ENCODE results near the gene NFATC1. TPM values are rescaled to one million over a fixed set of nuclear protein-coding genes. Genes with fewer than 3 reads are reported as not detected.

Gene NFATC1
- total and polyA plus RNA-seq, 5 donors from 2014 or later: 13.1 to 64.7 (median 19.8) TPM

GRCh38 chr18:79452190-79452990, 56.7 kb downstream of the NFATC1 start:
- ATAC-seq (ENCODE audit: low read depth in 2 of 2) (no peak), DNase-seq (no peak)
- Histone ChIP-seq H3K27ac (ENCODE audit: insufficient read depth, low read length, poor library complexity, severe bottlenecking) (no peak overlapping the region), H3K4me1 (ENCODE audit: control insufficient read depth, insufficient read depth, low read length, poor library complexity, severe bottlenecking) (no peaks in the 10 kb centered on the region), H3K4me3 (ENCODE audit: low read depth, low read length) (no peak overlapping the region), H3K36me3 (ENCODE audit: control insufficient read depth, insufficient read depth, low read length) (peaks cover 55% of the 10 kb centered on the region), H3K9me3 (ENCODE audit: control insufficient read depth in 2 of 2, low read length in 2 of 2) (no peaks in the 10 kb centered on the region), H3K27me3 (ENCODE audit: control insufficient read depth, insufficient read depth, low read length) (no peaks in the 10 kb centered on the region)
- no peaks in the 10 kb centered on the region for H3K9me3 Mint-ChIP-seq
- H3K27me3 Mint-ChIP-seq: no peaks in the 10 kb centered on the region
- peaks cover 0 to 3% (median 3%) of the 10 kb centered on the region in 4 donors for H3K4me1 Mint-ChIP-seq
- H3K4me3 Mint-ChIP-seq: no peak overlapping the region
- no peak overlapping the region for H3K27ac Mint-ChIP-seq
- peaks cover 8% of the 10 kb centered on the region for H3K36me3 Mint-ChIP-seq

DNA sequence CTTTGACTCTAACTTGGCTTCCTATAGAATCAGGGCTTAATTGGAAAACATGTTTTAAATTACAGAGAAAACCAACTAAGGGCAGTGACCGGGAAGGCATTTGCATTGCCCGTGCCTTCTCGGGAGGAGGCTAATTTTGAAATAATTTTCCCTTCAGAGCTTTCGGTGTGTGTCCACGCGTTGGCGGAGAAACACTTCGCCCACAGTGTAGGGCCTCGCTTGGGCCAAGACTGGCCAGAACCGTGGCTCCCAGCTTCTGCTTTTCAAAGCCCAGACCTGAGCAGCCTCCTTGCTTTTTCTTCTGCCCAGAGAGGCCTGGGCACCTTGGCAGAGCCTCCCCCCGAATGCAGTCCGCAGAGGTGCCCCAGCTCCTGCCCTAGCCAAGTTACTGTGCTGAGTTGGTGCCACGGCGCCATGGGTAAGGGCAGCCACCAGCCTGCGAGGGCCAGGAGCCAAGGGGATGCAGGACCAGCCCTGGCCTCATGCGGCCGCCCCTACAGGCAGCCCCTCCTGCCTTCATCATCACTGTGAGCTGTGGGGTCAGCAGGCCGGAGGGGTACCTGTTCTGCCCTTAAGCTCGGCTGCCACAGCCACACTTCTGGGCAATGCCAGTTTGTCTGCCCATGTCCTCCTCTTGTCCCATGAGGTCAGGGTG, 57.4 kb downstream of the NFATC1 start:
- Histone ChIP-seq H3K4me3 (ENCODE audit: low read depth, low read length) (no peak overlapping the region), H3K36me3 (ENCODE audit: control insufficient read depth, insufficient read depth, low read length) (peaks cover 52% of the 10 kb centered on the region), H3K27ac (ENCODE audit: insufficient read depth, low read length, poor library complexity, severe bottlenecking) (no peak overlapping the region), H3K4me1 (ENCODE audit: control insufficient read depth, insufficient read depth, low read length, poor library complexity, severe bottlenecking) (no peaks in the 10 kb centered on the region), H3K27me3 (ENCODE audit: control insufficient read depth, insufficient read depth, low read length) (no peaks in the 10 kb centered on the region), H3K9me3 (ENCODE audit: control insufficient read depth in 2 of 2, low read length in 2 of 2) (no peaks in the 10 kb centered on the region)
- H3K9me3 Mint-ChIP-seq: no peaks in the 10 kb centered on the region
- H3K27ac Mint-ChIP-seq: peak overlapping the region in 1 of 3 donors; percentile 57
- no peaks in the 10 kb centered on the region for H3K4me1 Mint-ChIP-seq
- H3K27me3 Mint-ChIP-seq: no peaks in the 10 kb centered on the region
- ATAC-seq (ENCODE audit: low read depth in 2 of 2): no peak
- no peak for DNase-seq
- peaks cover 4% of the 10 kb centered on the region for H3K36me3 Mint-ChIP-seq
- H3K4me3 Mint-ChIP-seq: no peak overlapping the region

DNA sequence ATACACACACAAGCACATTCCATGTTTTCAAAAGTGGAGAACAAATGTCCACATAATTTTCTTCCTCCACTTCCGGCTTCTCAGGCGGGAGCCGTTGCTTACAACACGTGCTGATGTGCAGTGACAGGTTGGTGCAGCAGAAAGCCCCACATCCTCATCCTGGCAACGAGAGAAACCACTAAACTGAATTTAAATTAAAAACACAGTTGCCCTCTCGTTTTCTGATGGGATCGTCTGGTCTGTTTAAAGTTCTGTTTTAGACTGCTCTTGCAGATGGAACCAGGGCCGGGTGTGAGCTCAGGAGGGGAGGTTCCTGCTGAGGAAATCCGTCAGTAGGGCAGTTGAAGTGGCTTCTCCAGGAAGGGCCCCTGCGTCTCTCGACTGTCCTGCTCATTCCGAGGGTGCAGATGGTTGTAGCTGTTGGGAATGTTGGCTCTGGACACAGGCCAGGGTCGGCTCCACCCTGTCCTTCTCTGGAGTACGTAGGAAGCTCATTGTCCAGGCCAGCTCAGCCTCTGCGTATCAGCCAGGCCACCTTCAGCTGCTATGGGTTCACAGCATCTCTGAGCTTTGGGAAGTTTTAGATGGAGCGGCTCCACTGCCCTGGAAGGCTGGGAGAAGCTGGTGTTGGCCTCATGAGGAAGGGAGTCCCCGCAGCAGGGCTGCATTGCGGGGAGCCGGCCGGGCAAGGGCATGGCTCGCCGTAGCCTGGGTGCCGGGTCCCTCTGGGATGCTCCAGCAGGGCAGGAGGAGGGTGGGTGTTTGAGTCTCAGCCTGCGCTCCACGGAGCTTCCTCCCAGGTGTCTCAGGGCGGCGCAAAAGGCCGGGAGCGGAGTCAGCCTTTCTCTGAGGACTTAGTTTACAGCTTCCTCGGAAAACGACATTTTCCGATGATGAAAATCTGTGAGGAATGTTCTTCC, 58.3 kb downstream of the NFATC1 start:
- H3K27ac Mint-ChIP-seq: peak overlapping the region in 1 of 3 donors; percentile 57
- H3K4me3 Mint-ChIP-seq: no peak overlapping the region
- no peak for ATAC-seq (ENCODE audit: low read depth in 2 of 2)
- peaks cover 45% of the 10 kb centered on the region for H3K36me3 ChIP-seq (ENCODE audit: control insufficient read depth, insufficient read depth, low read length)
- no peaks in the 10 kb centered on the region for H3K4me1 ChIP-seq (ENCODE audit: control insufficient read depth, insufficient read depth, low read length, poor library complexity, severe bottlenecking)
- no peaks in the 10 kb centered on the region for H3K9me3 ChIP-seq (ENCODE audit: control insufficient read depth in 2 of 2, low read length in 2 of 2)
- H3K4me3 ChIP-seq (ENCODE audit: low read depth, low read length): no peak overlapping the region
- peaks cover 4% of the 10 kb centered on the region for H3K36me3 Mint-ChIP-seq
- no peaks in the 10 kb centered on the region for H3K9me3 Mint-ChIP-seq
- H3K27me3 ChIP-seq (ENCODE audit: control insufficient read depth, insufficient read depth, low read length): no peaks in the 10 kb centered on the region
- H3K27ac ChIP-seq (ENCODE audit: insufficient read depth, low read length, poor library complexity, severe bottlenecking): no peak overlapping the region
- H3K4me1 Mint-ChIP-seq: no peaks in the 10 kb centered on the region
- DNase-seq: no peak
- no peaks in the 10 kb centered on the region for H3K27me3 Mint-ChIP-seq

- no peaks in the 10 kb centered on the region for H3K9me3 ChIP-seq (ENCODE audit: control insufficient read depth in 2 of 2, low read length in 2 of 2)
- no peak for DNase-seq
- no peak for ATAC-seq (ENCODE audit: low read depth in 2 of 2)
- no peaks in the 10 kb centered on the region for H3K9me3 Mint-ChIP-seq
- H3K4me3 Mint-ChIP-seq: no peak overlapping the region
- peaks cover 6% of the 10 kb centered on the region for H3K36me3 Mint-ChIP-seq
- H3K4me1 ChIP-seq (ENCODE audit: control insufficient read depth, insufficient read depth, low read length, poor library complexity, severe bottlenecking): no peaks in the 10 kb centered on the region
- no peaks in the 10 kb centered on the region for H3K27me3 Mint-ChIP-seq
- H3K4me3 ChIP-seq (ENCODE audit: low read depth, low read length): no peak overlapping the region
- no peaks in the 10 kb centered on the region for H3K27me3 ChIP-seq (ENCODE audit: control insufficient read depth, insufficient read depth, low read length)
- H3K4me1 Mint-ChIP-seq: peaks cover 0 to 10% (median 2%) of the 10 kb centered on the region in 4 donors
- H3K27ac ChIP-seq (ENCODE audit: insufficient read depth, low read length, poor library complexity, severe bottlenecking): no peak overlapping the region
- peaks cover 42% of the 10 kb centered on the region for H3K36me3 ChIP-seq (ENCODE audit: control insufficient read depth, insufficient read depth, low read length)
- no peak overlapping the region for H3K27ac Mint-ChIP-seq
Observed at GRCh38 chr18:79455261-79455660, 59.5 kb downstream of the NFATC1 start.

DNA sequence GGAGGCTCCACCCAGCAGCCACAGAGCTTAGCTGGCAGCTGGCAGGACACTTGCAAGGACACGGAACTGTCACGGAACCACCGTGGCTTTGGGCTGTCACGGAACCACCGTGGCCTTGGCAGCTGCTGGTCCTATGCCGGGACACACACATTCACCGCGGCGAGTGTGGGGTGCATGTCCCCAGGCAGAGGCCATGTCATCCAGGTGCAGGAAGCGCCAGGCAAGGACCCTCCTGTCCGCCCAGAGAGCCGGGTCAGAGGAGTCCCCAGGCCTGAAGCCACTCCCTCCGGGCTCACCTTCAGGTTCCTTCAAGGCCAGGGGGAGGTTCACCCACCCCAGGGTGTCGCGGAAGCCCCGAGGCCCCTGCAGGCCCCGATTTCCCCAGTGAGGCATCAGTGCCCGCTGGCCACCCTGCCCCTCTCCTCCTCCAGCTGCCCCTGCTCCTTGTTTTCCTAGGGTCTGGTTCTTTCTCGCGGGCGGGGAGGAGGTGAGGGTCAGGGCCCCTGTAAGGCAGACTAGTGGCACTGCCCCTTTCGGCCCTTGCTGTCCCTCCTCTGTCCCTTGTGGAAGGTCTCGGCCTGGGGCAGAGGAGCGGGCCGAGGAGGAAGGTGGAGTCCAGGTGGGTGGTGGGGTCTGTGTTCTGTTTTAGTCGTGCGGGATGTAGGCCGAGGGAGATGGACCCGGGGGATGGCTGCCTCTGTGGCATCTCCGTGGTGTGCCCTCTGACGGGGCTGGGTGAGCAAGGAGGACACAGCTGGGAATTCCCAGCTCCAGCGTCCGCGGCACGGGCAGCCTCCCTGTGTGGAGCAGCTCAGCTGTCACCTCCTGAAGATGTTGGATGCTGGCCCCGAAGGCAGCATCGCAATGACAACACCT, 60.6 kb downstream of the NFATC1 start:
- H3K4me3 ChIP-seq (ENCODE audit: low read depth, low read length): no peak overlapping the region
- H3K9me3 ChIP-seq (ENCODE audit: control insufficient read depth in 2 of 2, low read length in 2 of 2): no peaks in the 10 kb centered on the region
- Mint-ChIP-seq H3K27ac (no peak overlapping the region), H3K4me3 (no peak overlapping the region), H3K9me3 (no peaks in the 10 kb centered on the region), H3K27me3 (no peaks in the 10 kb centered on the region), H3K4me1 (peaks cover 0 to 11% (median 2%) of the 10 kb centered on the region in 4 donors), H3K36me3 (peaks cover 9% of the 10 kb centered on the region)
- no peak for DNase-seq
- H3K4me1 ChIP-seq (ENCODE audit: control insufficient read depth, insufficient read depth, low read length, poor library complexity, severe bottlenecking): no peaks in the 10 kb centered on the region
- no peak for ATAC-seq (ENCODE audit: low read depth in 2 of 2)
- peaks cover 37% of the 10 kb centered on the region for H3K36me3 ChIP-seq (ENCODE audit: control insufficient read depth, insufficient read depth, low read length)
- H3K27ac ChIP-seq (ENCODE audit: insufficient read depth, low read length, poor library complexity, severe bottlenecking): no peak overlapping the region
- H3K27me3 ChIP-seq (ENCODE audit: control insufficient read depth, insufficient read depth, low read length): no peaks in the 10 kb centered on the region

DNA sequence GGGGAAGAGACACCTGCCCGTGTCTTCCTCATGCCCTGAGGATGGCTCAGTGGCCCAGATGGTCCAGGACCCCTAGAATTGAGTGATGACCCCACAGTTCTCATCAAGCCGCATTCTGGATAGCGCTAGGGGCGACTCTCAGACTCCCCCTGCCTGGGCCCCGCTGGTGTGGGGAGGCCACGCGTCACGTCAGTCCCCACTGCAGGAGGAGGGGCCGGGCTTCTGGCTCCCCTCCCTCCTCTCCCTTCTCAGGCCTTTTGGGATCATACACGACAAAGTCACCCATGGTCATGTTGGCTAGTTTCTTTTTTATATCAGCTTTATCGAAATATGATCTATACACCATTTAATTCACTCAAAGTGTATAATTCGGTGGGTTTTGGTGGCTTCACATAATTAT, 61.5 kb downstream of the NFATC1 start:
- H3K9me3 ChIP-seq (ENCODE audit: control insufficient read depth in 2 of 2, low read length in 2 of 2): no peaks in the 10 kb centered on the region
- ATAC-seq (ENCODE audit: low read depth in 2 of 2) (no peak), DNase-seq (no peak)
- H3K27ac ChIP-seq (ENCODE audit: insufficient read depth, low read length, poor library complexity, severe bottlenecking): no peak overlapping the region
- no peaks in the 10 kb centered on the region for H3K4me1 ChIP-seq (ENCODE audit: control insufficient read depth, insufficient read depth, low read length, poor library complexity, severe bottlenecking)
- peaks cover 36% of the 10 kb centered on the region for H3K36me3 ChIP-seq (ENCODE audit: control insufficient read depth, insufficient read depth, low read length)
- H3K4me3 Mint-ChIP-seq: no peak overlapping the region
- peaks cover 0 to 11% (median 2%) of the 10 kb centered on the region in 4 donors for H3K4me1 Mint-ChIP-seq
- peaks cover 0 to 3% (median 0%) of the 10 kb centered on the region in 7 donors for H3K9me3 Mint-ChIP-seq
- peaks cover 15% of the 10 kb centered on the region for H3K36me3 Mint-ChIP-seq
- no peak overlapping the region for H3K4me3 ChIP-seq (ENCODE audit: low read depth, low read length)
- no peaks in the 10 kb centered on the region for H3K27me3 Mint-ChIP-seq
- H3K27ac Mint-ChIP-seq: peak overlapping the region in 1 of 3 donors; percentile 55
- H3K27me3 ChIP-seq (ENCODE audit: control insufficient read depth, insufficient read depth, low read length): no peaks in the 10 kb centered on the region

DNA sequence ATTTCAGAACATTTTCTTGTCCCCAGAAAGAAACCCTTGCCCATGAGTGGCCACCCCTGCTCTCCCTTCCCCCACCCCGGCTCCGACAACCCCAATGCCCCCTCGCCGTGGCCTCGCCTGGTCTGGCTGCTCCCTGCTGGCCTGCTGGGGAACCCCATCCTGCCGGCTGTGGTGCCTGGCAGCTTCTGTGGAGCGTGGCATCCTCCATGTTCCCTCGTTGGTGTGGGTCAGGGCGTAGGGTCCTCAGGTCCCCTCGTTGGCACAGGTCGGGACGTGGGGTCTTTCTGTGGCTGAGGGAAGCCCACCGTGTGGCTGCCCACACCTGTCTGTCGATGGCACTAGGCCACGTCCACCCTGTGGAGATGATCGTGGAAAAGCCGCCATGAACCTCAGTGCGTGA, 61.9 kb downstream of the NFATC1 start:
- peaks cover 0 to 3% (median 0%) of the 10 kb centered on the region in 7 donors for H3K9me3 Mint-ChIP-seq
- no peak overlapping the region for H3K4me3 Mint-ChIP-seq
- DNase-seq (no peak), ATAC-seq (ENCODE audit: low read depth in 2 of 2) (no peak)
- Histone ChIP-seq H3K27ac (ENCODE audit: insufficient read depth, low read length, poor library complexity, severe bottlenecking) (no peak overlapping the region), H3K9me3 (ENCODE audit: control insufficient read depth in 2 of 2, low read length in 2 of 2) (no peaks in the 10 kb centered on the region), H3K4me1 (ENCODE audit: control insufficient read depth, insufficient read depth, low read length, poor library complexity, severe bottlenecking) (no peaks in the 10 kb centered on the region), H3K27me3 (ENCODE audit: control insufficient read depth, insufficient read depth, low read length) (no peaks in the 10 kb centered on the region), H3K36me3 (ENCODE audit: control insufficient read depth, insufficient read depth, low read length) (peaks cover 32% of the 10 kb centered on the region), H3K4me3 (ENCODE audit: low read depth, low read length) (no peak overlapping the region)
- no peaks in the 10 kb centered on the region for H3K27me3 Mint-ChIP-seq
- no peak overlapping the region for H3K27ac Mint-ChIP-seq
- H3K36me3 Mint-ChIP-seq: peaks cover 15% of the 10 kb centered on the region
- H3K4me1 Mint-ChIP-seq: peaks cover 0 to 11% (median 2%) of the 10 kb centered on the region in 4 donors
